ENCODE measurements around the gene FGF14. TPM values are rescaled to one million over a fixed set of nuclear protein-coding genes. Genes with fewer than 3 reads are reported as not detected.

Gene FGF14
- total RNA-seq, 1 donor from 2014 or later = not detected

GRCh38 chr13:101875091-101875490 lies 526.8 kb downstream of the FGF14 start:
- TF ChIP-seq, protein P1, sequence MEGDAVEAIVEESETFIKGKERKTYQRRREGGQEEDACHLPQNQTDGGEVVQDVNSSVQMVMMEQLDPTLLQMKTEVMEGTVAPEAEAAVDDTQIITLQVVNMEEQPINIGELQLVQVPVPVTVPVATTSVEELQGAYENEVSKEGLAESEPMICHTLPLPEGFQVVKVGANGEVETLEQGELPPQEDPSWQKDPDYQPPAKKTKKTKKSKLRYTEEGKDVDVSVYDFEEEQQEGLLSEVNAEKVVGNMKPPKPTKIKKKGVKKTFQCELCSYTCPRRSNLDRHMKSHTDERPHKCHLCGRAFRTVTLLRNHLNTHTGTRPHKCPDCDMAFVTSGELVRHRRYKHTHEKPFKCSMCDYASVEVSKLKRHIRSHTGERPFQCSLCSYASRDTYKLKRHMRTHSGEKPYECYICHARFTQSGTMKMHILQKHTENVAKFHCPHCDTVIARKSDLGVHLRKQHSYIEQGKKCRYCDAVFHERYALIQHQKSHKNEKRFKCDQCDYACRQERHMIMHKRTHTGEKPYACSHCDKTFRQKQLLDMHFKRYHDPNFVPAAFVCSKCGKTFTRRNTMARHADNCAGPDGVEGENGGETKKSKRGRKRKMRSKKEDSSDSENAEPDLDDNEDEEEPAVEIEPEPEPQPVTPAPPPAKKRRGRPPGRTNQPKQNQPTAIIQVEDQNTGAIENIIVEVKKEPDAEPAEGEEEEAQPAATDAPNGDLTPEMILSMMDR (IDR thresholded peaks at IDR 0.05; ENCODE audit: insufficient read depth, low read length, poor library complexity, severe bottlenecking) = no peak
- no peak overlapping the region for H3K4me3 ChIP-seq (ENCODE audit: low read depth, low read length)
- H3K36me3 ChIP-seq (ENCODE audit: control insufficient read depth, insufficient read depth, low read length) = no peaks in the 10 kb centered on the region
- DNase-seq (ENCODE audit: low read depth) = no peak
- H3K27me3 ChIP-seq (ENCODE audit: control insufficient read depth, insufficient read depth, low read length) = no peaks in the 10 kb centered on the region

GRCh38 chr13:101869553-101869952 lies 532.3 kb downstream of the FGF14 start:
- no peak for DNase-seq (ENCODE audit: low read depth)
- H3K4me3 ChIP-seq (ENCODE audit: low read depth, low read length) = no peak overlapping the region
- no peaks in the 10 kb centered on the region for H3K36me3 ChIP-seq (ENCODE audit: control insufficient read depth, insufficient read depth, low read length)
- no peaks in the 10 kb centered on the region for H3K27me3 ChIP-seq (ENCODE audit: control insufficient read depth, insufficient read depth, low read length)
- TF ChIP-seq, protein P1 (IDR thresholded peaks at IDR 0.05; ENCODE audit: insufficient read depth, low read length, poor library complexity, severe bottlenecking) = no peak

GRCh38 chr13:101868585-101869469 lies 533.0 kb downstream of the FGF14 start:
- no peak overlapping the region for H3K4me3 ChIP-seq (ENCODE audit: low read depth, low read length)
- no peak for DNase-seq (ENCODE audit: low read depth)
- TF ChIP-seq, protein P1 (IDR thresholded peaks at IDR 0.05; ENCODE audit: insufficient read depth, low read length, poor library complexity, severe bottlenecking) = no peak
- no peaks in the 10 kb centered on the region for H3K36me3 ChIP-seq (ENCODE audit: control insufficient read depth, insufficient read depth, low read length)
- no peaks in the 10 kb centered on the region for H3K27me3 ChIP-seq (ENCODE audit: control insufficient read depth, insufficient read depth, low read length)

- H3K36me3 ChIP-seq (ENCODE audit: control insufficient read depth, insufficient read depth, low read length) = no peaks in the 10 kb centered on the region
- H3K4me3 ChIP-seq (ENCODE audit: low read depth, low read length) = no peak overlapping the region
- no peaks in the 10 kb centered on the region for H3K27me3 ChIP-seq (ENCODE audit: control insufficient read depth, insufficient read depth, low read length)
- TF ChIP-seq, protein P1 (IDR thresholded peaks at IDR 0.05; ENCODE audit: insufficient read depth, low read length, poor library complexity, severe bottlenecking) = no peak
- DNase-seq (ENCODE audit: low read depth) = no peak
Measured at GRCh38 chr13:101866889-101867581, 534.8 kb downstream of the FGF14 start.

DNA sequence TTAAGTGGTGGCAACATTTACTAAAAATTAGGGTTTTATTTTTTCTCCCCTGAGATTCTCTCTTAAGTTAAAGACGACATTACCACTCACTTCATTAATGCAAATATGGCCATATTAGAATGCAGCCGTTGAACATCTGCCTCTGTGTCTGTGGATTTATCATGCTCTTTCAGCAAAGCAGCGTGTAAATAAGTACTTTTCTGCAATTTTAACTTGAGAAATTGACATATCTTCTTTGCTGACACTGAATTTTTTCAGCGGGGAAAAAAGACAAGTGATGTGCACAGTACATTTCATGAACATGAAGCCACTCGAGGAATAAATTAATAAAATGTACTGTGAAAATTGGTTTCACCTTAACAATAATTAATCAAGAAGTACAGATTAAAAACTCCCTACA lies 543.0 kb downstream of the FGF14 start:
- no peak for DNase-seq (ENCODE audit: low read depth)
- no peaks in the 10 kb centered on the region for H3K36me3 ChIP-seq (ENCODE audit: control insufficient read depth, insufficient read depth, low read length)
- no peaks in the 10 kb centered on the region for H3K27me3 ChIP-seq (ENCODE audit: control insufficient read depth, insufficient read depth, low read length)
- H3K4me3 ChIP-seq (ENCODE audit: low read depth, low read length) = no peak overlapping the region
- TF ChIP-seq, protein P1 (IDR thresholded peaks at IDR 0.05; ENCODE audit: insufficient read depth, low read length, poor library complexity, severe bottlenecking) = no peak
